IMR-90 (cell line): Measurements from ENCODE around the gene PPARGC1A. TPM values are rescaled to one million over a fixed set of nuclear protein-coding genes. Genes with fewer than 3 reads are reported as not detected.

Source experiments
- ATAC-seq: fragments of 200-7000 bp; cut with Tn5 transposase; 2 replicates; pipeline ENCODE4 v1.9.1; 2020; ENCODE audit warnings: low read depth, mild to moderate bottlenecking, moderate library complexity
- BruUV-seq: library from RNA; stranded (reverse); fragments of 400-500 nt; replicated peaks from 2 replicates; lab custom pipeline; 2021; lab: Mats Ljungman, UMichigan
- CTCF ChIA-PET: fragments of 300-600 bp; formaldehyde crosslinking; extraction: SDS; loops from one replicate; lab custom pipeline; 2021; ENCODE audit warnings: antibody characterized with exemption; lab: Yijun Ruan, JAX
- POLR2A ChIA-PET: fragments of 300-600 bp; sonication (Branson Sonifier 250); formaldehyde crosslinking; loops from one replicate; lab custom pipeline; 2022; ENCODE audit warnings: antibody characterized with exemption; ENCODE audit not compliant: unreplicated experiment; lab: Charles Lee
- DNase-seq: peaks from one replicate; pipeline ENCODE4 v3.0.0; 2013
- H2AFZ ChIP-seq: replicated peaks from 2 replicates; pipeline ENCODE3; 2013; ENCODE audit warnings: low read length, mild to moderate bottlenecking; ENCODE audit not compliant: poor library complexity
- H2AK5ac ChIP-seq: 2 replicates; pipeline ENCODE4 v1.6.1; 2013; ENCODE audit warnings: low read depth, low read length, inconsistent platforms
- H2AK9ac ChIP-seq: replicated peaks from 2 replicates; pipeline ENCODE3; 2013; ENCODE audit warnings: mild to moderate bottlenecking, low read depth, low read length, moderate library complexity; ENCODE audit not compliant: poor library complexity
- H2BK120ac ChIP-seq: 2 replicates; pipeline ENCODE4 v1.6.1; 2013; ENCODE audit warnings: low read depth, low read length, inconsistent platforms
- H2BK15ac ChIP-seq: 3 replicates; pipeline ENCODE4 v1.6.1; 2013; ENCODE audit warnings: low read depth, low read length, inconsistent platforms
- H2BK20ac ChIP-seq: 2 replicates; pipeline ENCODE4 v1.6.1; 2013; ENCODE audit warnings: low read depth, mild to moderate bottlenecking, inconsistent platforms, low read length, moderate library complexity
- H2BK5ac ChIP-seq: 2 replicates; pipeline ENCODE4 v1.6.1; 2013; ENCODE audit warnings: mild to moderate bottlenecking, low read depth, low read length, inconsistent platforms; ENCODE audit not compliant: poor library complexity, severe bottlenecking
- H3K14ac ChIP-seq: replicated peaks from 2 replicates; pipeline ENCODE4 v1.6.1; 2013; ENCODE audit warnings: low read depth, low read length, inconsistent platforms
- H3K18ac ChIP-seq: 2 replicates; pipeline ENCODE4 v1.6.1; 2013; ENCODE audit warnings: low read depth, low read length, control low read depth
- H3K23ac ChIP-seq: 2 replicates; pipeline ENCODE4 v1.6.1; 2013; ENCODE audit warnings: low read depth, low read length, inconsistent platforms
- H3K27ac ChIP-seq: 2 replicates; pipeline ENCODE4 v1.5.1; 2013; ENCODE audit warnings: mild to moderate bottlenecking, control low read depth, low read length; ENCODE audit not compliant: insufficient read depth
- H3K27me3 ChIP-seq: 2 replicates; pipeline ENCODE4 v1.6.1; 2013; ENCODE audit warnings: low read length; ENCODE audit not compliant: control insufficient read depth, insufficient read depth
- H3K36me3 ChIP-seq: 2 replicates; pipeline ENCODE4 v1.6.1; 2013; ENCODE audit warnings: low read length, mixed read lengths; ENCODE audit not compliant: control insufficient read depth, insufficient read depth
- H3K4ac ChIP-seq: 2 replicates; pipeline ENCODE4 v1.6.1; 2013; ENCODE audit warnings: low read depth, low read length, inconsistent platforms
- H3K4me1 ChIP-seq: 2 replicates; pipeline ENCODE4 v1.6.1; 2013; ENCODE audit warnings: low read length, mixed read lengths; ENCODE audit not compliant: control insufficient read depth, insufficient read depth
- H3K4me2 ChIP-seq: 2 replicates; pipeline ENCODE4 v1.6.1; 2013; ENCODE audit warnings: low read depth, mild to moderate bottlenecking, control low read depth, low read length, moderate library complexity
- H3K4me3 ChIP-seq: 2 replicates; pipeline ENCODE4 v1.5.1; 2013; ENCODE audit warnings: low read depth, mild to moderate bottlenecking, control low read depth, low read length, moderate library complexity; ENCODE audit not compliant: insufficient read depth
- H3K56ac ChIP-seq: 2 replicates; pipeline ENCODE4 v1.6.1; 2013; ENCODE audit warnings: low read length, inconsistent platforms; ENCODE audit not compliant: insufficient read depth; ENCODE audit errors: extremely low read depth
- H3K79me1 ChIP-seq, 2 experiments: 2 replicates each; pipeline ENCODE4 v1.6.1; 2013; ENCODE audit warnings: low read length in 2 of 2, inconsistent platforms in 1 of 2, low read depth in 1 of 2
- H3K9ac ChIP-seq: 2 replicates; pipeline ENCODE4 v1.6.1; 2013; ENCODE audit warnings: low read depth, low read length, control low read depth
- H3K9me1 ChIP-seq: 2 replicates; pipeline ENCODE4 v1.6.1; 2013; ENCODE audit warnings: low read length, inconsistent platforms; ENCODE audit not compliant: insufficient read depth
- H3K9me3 ChIP-seq: 2 replicates; pipeline ENCODE4 v1.6.1; 2013; ENCODE audit warnings: low read length; ENCODE audit not compliant: control insufficient read depth, insufficient read depth
- H4K20me1 ChIP-seq: 2 replicates; pipeline ENCODE4 v1.6.1; 2013; ENCODE audit warnings: low read length, inconsistent platforms; ENCODE audit not compliant: insufficient read depth
- H4K5ac ChIP-seq: 2 replicates; pipeline ENCODE4 v1.6.1; 2013; ENCODE audit warnings: mild to moderate bottlenecking, low read depth, low read length, control low read depth
- H4K8ac ChIP-seq, 2 experiments: 2 replicates each; pipeline ENCODE4 v1.6.1; 2013; ENCODE audit warnings: low read depth in 2 of 2, low read length in 2 of 2, control low read depth in 1 of 2, inconsistent platforms in 1 of 2
- H4K91ac ChIP-seq: 2 replicates; pipeline ENCODE4 v1.6.1; 2013; ENCODE audit warnings: low read depth, low read length, inconsistent platforms; ENCODE audit not compliant: insufficient read depth
- NFE2L2 ChIP-seq: fragments of 150-350 bp; IDR thresholded peaks from 2 replicates; pipeline ENCODE4 v1.6.1; 2016; ENCODE audit warnings: low read depth, mild to moderate bottlenecking, low read length
- RAD21 ChIP-seq: IDR thresholded peaks from 2 replicates; pipeline ENCODE4 v1.6.1; 2012; ENCODE audit warnings: low read length, improper control_type of control experiment
- RFX5 ChIP-seq: IDR thresholded peaks from 2 replicates; pipeline ENCODE4 v1.8.0; 2012; ENCODE audit warnings: low read depth, mild to moderate bottlenecking, low read length, moderate library complexity
- SMC3 ChIP-seq: fragments of 150-350 bp; IDR thresholded peaks from 2 replicates; pipeline ENCODE4 v1.6.1; 2016; ENCODE audit warnings: low read depth, mild to moderate bottlenecking, antibody characterized with exemption, low read length, moderate library complexity
- WGBS, 2 experiments: methylation state at CpG; one replicate each; pipeline versions ENCODE4 v1.1.5 to v1.1.7; 2013; ENCODE audit warnings: missing lambda C conversion rate in 2 of 2; ENCODE audit not compliant: insufficient read length in 1 of 2; ENCODE audit errors: extremely low coverage in 2 of 2; 5-methylcytosine and 5-hydroxymethylcytosine counted together
- dilution Hi-C: fragments of 300-500 bp; cut with HindIII; formaldehyde crosslinking; loops from one replicate; pipeline ENCODE4 v1.14.3; 2018; ENCODE audit warnings: low sequenced_read_pairs; ENCODE audit not compliant: unreplicated experiment
- in situ Hi-C: fragments of 300-500 bp; cut with MboI; formaldehyde crosslinking; loops from 3 replicates; pipeline ENCODE4 v1.14.3; 2019; ENCODE audit warnings: low sequenced_read_pairs, inconsistent platforms, mixed read lengths
- intact Hi-C: fragments of 100-400 bp; cut with micrococcal nuclease; formaldehyde crosslinking; loops from 2 replicates; pipeline ENCODE4 v1.10.0; 2022
- polyA plus RNA-seq, 3 experiments: library from polyadenylated mRNA; depleted of rRNA; stranded (reverse); fragments of >200 nt; gene quantifications; 2 replicates each; pipeline ENCODE4 v1.2.3, GENCODE V29; 2012; ENCODE audit warnings: low replicate concordance in 1 of 3
- total RNA-seq: library from RNA; depleted of rRNA; stranded (reverse); fragments of >200 nt; gene quantifications from 2 replicates; pipeline ENCODE4 v1.2.3, GENCODE V29; 2012
- TF ChIP-seq, protein P1 (sequence below): fragments of 150-350 bp; IDR thresholded peaks from 2 replicates; pipeline ENCODE4 v1.6.1; 2016; ENCODE audit warnings: low read depth, mild to moderate bottlenecking, low read length, moderate library complexity, borderline replicate concordance

Gene PPARGC1A
- total and polyA plus RNA-seq, 2 of the 4 experiments (the other 2 are of a cell fraction) = under 0.01 to 0.03 TPM

DNA sequence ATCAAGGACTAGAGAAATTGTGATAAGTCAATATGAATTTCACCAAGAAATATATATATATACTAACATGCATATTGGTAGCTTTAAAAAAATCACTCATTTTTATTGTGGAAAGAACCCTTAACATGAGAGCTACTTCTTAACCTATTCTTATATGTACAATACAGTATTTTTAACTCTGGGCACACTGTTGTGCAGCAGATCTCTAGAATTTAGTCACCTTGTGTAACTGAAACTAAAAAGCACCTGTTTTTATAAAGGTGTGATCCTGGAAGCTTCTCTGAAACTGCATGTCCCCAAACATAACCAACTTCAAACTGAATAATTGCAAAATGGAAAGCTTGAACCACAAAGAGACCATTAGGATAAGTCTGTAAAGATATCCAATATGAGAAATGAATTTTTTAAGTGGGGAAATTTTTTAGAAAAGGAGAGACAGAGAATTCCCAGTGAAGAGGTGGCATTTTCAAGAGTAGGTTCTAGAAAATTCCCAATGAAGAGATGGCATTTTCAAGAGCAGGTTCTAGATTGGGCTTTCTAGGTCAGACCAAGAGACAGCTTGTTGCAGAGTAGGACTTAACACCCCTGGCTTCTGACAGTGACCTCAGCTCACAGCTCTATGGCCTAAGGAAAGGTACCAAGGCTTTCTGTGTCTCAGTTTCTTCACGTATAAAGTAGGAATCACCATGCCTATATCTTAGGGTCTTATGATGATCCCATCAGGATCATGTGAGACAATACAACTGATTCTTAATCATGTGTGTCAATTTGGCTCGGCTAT, 22.0 kb upstream of the PPARGC1A start (continued):
- TF ChIP-seq RAD21 = no peak

DNA sequence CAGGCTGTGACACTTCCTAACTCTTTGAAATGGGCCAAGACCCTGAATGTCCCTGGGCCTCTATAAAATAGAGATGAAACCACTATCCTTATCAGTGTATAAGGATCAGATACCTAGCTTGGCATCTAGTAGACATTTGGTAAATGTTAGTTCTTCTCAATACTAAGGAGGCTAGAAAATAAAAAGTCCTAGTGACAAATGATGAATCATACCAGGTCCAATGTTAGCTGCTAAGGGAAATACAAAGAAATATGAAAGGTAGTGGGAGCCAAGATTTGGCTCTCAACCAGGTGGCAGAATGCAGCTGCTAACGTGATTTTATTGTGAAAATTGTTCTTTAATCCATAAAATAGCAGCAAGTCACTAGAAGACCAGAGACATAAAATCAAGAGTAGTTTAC, 19.8 kb upstream of the PPARGC1A start:
- no peak for TF ChIP-seq SMC3
- TF ChIP-seq, protein P1, sequence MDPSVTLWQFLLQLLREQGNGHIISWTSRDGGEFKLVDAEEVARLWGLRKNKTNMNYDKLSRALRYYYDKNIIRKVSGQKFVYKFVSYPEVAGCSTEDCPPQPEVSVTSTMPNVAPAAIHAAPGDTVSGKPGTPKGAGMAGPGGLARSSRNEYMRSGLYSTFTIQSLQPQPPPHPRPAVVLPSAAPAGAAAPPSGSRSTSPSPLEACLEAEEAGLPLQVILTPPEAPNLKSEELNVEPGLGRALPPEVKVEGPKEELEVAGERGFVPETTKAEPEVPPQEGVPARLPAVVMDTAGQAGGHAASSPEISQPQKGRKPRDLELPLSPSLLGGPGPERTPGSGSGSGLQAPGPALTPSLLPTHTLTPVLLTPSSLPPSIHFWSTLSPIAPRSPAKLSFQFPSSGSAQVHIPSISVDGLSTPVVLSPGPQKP = no peak
- TF ChIP-seq RAD21 = no peak
- TF ChIP-seq NFE2L2 = no peak
- TF ChIP-seq RFX5 = no peak
- Histone ChIP-seq H2BK120ac (no peak overlapping the region), H3K14ac (no peak overlapping the region), H2BK15ac (no peak overlapping the region), H3K56ac (no peak overlapping the region), H2BK5ac (no peak overlapping the region), H4K8ac (no peak overlapping the region), H3K23ac (no peak overlapping the region), H3K4me3 (no peak overlapping the region), H3K9me1 (no peaks in the 10 kb centered on the region), H3K27ac (no peak overlapping the region), H3K4me2 (no peak overlapping the region), H3K9me3 (no peaks in the 10 kb centered on the region), H3K18ac (no peak overlapping the region), H3K27me3 (no peaks in the 10 kb centered on the region; the same call in 1 of the 2 replicates), H2AK9ac (no peak overlapping the region), H4K91ac (no peak overlapping the region), H4K20me1 (no peaks in the 10 kb centered on the region), H3K36me3 (no peaks in the 10 kb centered on the region), H2AFZ (no peak overlapping the region), H4K5ac (no peak overlapping the region), H3K4ac (no peak overlapping the region), H2AK5ac (no peak overlapping the region), H3K4me1 (no peaks in the 10 kb centered on the region), H3K79me1 (no peaks in the 10 kb centered on the region), H3K9ac (no peak overlapping the region), H2BK20ac (no peak overlapping the region)
- intact Hi-C loops (no loop called here), in situ Hi-C loops (no loop called here), dilution Hi-C loops (no loop called here)
- ATAC-seq (no peak), DNase-seq (no peak)
- no TSS peak for BruUV-seq
- POLR2A ChIA-PET = no interaction called here
- WGBS, 2 experiments = no CpG with 5 or more reads among the region's 1 CpG
- CTCF ChIA-PET = interaction anchor here (0.6 kb wide), 1 partner anchor 38 kb away, joined by 4 read pairs; no protein-coding TSS in a partner anchor
